Kidney epithelial cell (primary cell): ENCODE measurements around the gene GALM. TPM values are rescaled to one million over a fixed set of nuclear protein-coding genes. Genes with fewer than 3 reads are reported as not detected.
A peak's percentile ranks its signal among the peaks of the same experiment; 100 is the strongest.

Source experiments
- DNase-seq: peaks from one replicate; pipeline ENCODE4 v3.0.0-alpha.2; 2010; ENCODE audit warnings: low read depth
- H3K27me3 ChIP-seq: 2 replicates; pipeline ENCODE4 v1.6.0; 2011; ENCODE audit warnings: low read length; ENCODE audit not compliant: control insufficient read depth, insufficient read depth
- H3K36me3 ChIP-seq: 2 replicates; pipeline ENCODE4 v1.5.1; 2011; ENCODE audit warnings: low read length; ENCODE audit not compliant: control insufficient read depth, insufficient read depth
- H3K4me3 ChIP-seq: 2 replicates; pipeline ENCODE4 v1.5.1; 2011; ENCODE audit warnings: low read depth, mild to moderate bottlenecking, control low read depth, low read length
- total RNA-seq: library from RNA; depleted of rRNA; stranded (reverse); fragments of >200 nt; gene quantifications from 2 replicates; pipeline ENCODE4 v1.2.3, GENCODE V29; 2015
- TF ChIP-seq, protein P1 (sequence below): IDR thresholded peaks from 2 replicates; pipeline ENCODE4 v1.5.1; 2011; ENCODE audit warnings: mild to moderate bottlenecking, moderate library complexity, low read length, control low read depth, inconsistent platforms; ENCODE audit not compliant: insufficient read depth, poor library complexity, severe bottlenecking

GALM gene
- total RNA-seq, 1 donor from 2014 or later: 10.1 TPM

- H3K4me3 ChIP-seq: no peak overlapping the region
- no peaks in the 10 kb centered on the region for H3K36me3 ChIP-seq
- DNase-seq: no peak
- H3K27me3 ChIP-seq: peaks cover 3% of the 10 kb centered on the region
- TF ChIP-seq, protein P1, sequence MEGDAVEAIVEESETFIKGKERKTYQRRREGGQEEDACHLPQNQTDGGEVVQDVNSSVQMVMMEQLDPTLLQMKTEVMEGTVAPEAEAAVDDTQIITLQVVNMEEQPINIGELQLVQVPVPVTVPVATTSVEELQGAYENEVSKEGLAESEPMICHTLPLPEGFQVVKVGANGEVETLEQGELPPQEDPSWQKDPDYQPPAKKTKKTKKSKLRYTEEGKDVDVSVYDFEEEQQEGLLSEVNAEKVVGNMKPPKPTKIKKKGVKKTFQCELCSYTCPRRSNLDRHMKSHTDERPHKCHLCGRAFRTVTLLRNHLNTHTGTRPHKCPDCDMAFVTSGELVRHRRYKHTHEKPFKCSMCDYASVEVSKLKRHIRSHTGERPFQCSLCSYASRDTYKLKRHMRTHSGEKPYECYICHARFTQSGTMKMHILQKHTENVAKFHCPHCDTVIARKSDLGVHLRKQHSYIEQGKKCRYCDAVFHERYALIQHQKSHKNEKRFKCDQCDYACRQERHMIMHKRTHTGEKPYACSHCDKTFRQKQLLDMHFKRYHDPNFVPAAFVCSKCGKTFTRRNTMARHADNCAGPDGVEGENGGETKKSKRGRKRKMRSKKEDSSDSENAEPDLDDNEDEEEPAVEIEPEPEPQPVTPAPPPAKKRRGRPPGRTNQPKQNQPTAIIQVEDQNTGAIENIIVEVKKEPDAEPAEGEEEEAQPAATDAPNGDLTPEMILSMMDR: no peak
Observed at GRCh38 chr2:38716185-38716584, 50.3 kb downstream of the GALM start.

DNA sequence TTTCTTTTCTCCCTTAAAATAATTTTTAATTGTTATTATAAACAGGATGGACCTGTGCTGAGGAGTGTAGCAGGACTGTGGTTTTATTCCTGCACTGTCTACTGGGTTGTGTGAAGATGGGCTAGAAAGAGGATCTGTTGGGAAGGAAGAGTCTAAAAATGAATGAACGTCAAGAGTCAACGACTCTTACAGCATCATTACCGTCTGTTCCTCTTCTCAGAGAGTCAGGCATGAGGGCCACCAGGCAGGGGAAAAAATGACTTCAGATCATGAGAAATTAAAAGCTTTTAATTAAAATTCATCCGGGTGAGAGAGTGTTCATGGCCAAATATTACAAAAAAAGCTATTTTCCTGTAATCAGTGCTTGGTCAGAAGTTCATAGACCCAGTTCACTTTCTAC is 52.7 kb downstream of the GALM start:
- no peak overlapping the region for H3K4me3 ChIP-seq
- peaks cover 2% of the 10 kb centered on the region for H3K27me3 ChIP-seq
- TF ChIP-seq, protein P1: no peak
- no peak for DNase-seq
- H3K36me3 ChIP-seq: no peaks in the 10 kb centered on the region

- Histone ChIP-seq H3K4me3 (no peak overlapping the region), H3K27me3 (peaks cover 2% of the 10 kb centered on the region), H3K36me3 (no peaks in the 10 kb centered on the region)
- TF ChIP-seq, protein P1: no peak
- no peak for DNase-seq
Observed at GRCh38 chr2:38719706-38720105, 53.8 kb downstream of the GALM start.

- TF ChIP-seq, protein P1: no peak
- Histone ChIP-seq H3K4me3 (no peak overlapping the region), H3K27me3 (peaks cover 2% of the 10 kb centered on the region), H3K36me3 (no peaks in the 10 kb centered on the region)
- peak; percentile 99 for DNase-seq
Observed at GRCh38 chr2:38720613-38721241, 54.8 kb downstream of the GALM start.

- H3K36me3 ChIP-seq: no peaks in the 10 kb centered on the region
- H3K27me3 ChIP-seq: peaks cover 2% of the 10 kb centered on the region
- DNase-seq: no peak
- no peak overlapping the region for H3K4me3 ChIP-seq
- TF ChIP-seq, protein P1: no peak
Observed at GRCh38 chr2:38722271-38723061, 56.6 kb downstream of the GALM start.
